CD4-positive, alpha-beta T cell treated with Interleukin-4 for 4 hours (primary cell): ENCODE data around the gene UMPS.
"Not testable (repeated sequence)": the region's sequence is repeated elsewhere in the genome, so short reads cannot be mapped to it uniquely, and the experiment has no call there.

Experiments used
- DNase-seq: peaks from one replicate; pipeline ENCODE4 v3.0.0-alpha.2; 2020

Gene UMPS

DNA sequence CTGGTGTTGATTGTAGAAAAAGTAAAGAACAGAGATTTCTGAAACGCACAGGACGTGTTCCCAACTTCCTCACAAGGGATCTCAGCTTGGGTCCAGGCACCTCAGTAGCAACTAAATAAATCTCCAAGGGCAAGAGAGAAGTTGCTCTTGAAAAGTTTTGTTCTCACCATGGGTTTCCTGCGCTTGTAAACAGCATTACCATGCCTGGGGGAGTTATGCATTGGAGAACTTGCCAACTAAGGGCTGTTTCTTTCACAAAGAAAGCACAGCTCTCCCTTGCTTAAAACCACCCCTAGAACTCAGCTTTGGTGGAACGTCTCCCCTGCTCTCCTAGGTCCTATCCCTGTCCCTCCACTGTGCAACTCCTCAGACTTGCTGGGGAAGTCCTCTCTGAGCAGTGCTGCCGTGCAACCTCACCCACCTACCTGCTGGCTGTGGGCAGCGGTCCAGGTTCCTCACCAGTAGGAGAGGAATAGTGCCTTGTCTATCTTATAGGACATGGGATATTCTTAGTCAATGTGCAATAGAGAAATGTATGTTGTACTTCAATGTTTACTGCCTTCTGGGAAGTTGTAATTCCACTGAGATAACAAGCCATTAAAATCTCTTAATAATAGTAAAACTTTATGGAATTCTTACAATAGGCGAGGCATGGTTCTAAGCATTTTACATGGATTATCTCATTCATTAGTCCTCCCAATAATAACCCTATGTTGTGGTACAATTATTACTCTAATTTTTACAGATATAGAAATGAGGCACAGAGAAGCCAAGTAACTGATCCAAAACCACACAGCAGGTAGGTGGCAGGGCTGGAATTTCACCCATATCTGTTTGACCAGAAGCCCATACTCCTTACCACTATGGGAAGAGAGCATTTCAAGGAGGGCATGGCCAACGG lies 51.5 kb downstream of the UMPS start:
- no peak for DNase-seq

GRCh38 chr3:124782377-124782712 lies 52.1 kb downstream of the UMPS start:
- not testable (repeated sequence) for DNase-seq

DNA sequence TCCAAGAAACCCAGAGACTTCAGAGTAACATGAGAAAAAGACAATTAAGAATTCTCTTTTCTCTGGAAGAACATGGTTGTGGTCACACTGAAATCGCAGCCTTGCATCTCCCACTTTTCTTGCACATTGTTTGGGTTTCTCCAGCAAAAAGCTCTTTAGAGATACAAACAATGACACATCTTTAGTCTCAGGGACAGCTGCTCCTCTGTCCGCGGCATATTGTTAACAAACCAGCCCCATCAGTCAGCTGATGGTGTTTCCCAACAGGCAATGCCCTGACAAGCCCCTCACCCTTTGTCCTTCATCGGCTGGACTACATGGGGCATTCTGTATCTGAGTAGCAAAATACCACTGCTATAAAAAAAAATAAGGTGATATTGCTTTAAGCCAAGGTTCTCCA lies 53.4 kb downstream of the UMPS start:
- no peak for DNase-seq

DNA sequence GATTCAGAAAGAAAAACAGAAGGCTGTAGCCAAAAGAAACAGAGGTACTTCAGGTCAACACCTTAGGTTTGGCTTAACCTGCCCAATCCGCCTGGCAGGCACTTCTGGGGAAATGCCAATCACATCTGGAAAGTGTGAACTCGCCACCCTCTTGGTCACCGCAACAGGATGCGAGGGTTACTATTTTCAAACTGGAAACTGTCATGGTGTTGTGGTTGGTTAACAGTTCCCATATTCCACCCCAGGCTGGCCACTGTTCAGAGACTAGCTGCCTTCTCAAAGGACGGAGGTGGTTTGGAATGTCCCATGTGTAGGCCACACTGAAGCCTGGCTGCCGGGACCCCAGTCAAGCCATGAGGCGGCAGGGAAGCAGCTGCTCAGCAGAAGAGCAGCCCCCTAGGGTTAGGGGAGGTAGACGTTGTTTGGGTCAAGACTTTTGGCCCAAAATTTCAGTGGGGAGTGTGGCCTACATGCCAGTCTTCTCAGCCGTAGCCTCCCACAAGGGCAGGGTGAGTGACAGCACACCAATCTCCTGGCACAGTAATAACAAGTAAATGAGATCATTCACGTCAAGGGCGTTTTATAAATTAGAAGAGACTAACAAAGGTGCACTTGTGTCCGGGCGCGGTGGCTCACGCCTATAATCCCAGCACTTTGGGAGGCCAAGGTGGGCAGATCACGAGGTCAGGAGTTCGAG lies 54.6 kb downstream of the UMPS start:
- DNase-seq = no peak

DNA sequence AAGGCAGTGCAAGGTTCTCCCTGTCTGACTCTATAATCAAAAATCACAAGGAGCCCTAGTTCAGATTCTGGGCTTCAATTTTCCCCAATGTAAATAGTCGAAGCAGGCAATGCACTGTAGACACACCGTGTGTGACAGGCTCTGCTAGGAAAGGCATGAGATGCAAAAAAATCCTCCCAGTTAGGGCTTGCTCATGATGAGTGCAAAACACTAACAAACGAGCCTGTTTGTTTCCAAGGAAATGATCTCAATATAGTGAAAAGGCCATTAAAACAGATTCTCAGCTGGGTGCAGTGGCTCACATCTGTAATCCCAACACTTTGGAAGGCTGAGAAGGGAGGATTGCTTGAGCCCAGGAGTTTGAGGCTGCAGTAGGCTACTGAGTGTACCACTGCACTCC lies 55.7 kb downstream of the UMPS start:
- no peak for DNase-seq

GRCh38 chr3:124786511-124787241 lies 56.4 kb downstream of the UMPS start:
- no peak for DNase-seq

- no peak for DNase-seq
Measured at GRCh38 chr3:124787476-124788195, 57.4 kb downstream of the UMPS start.

- DNase-seq = no peak
Measured at GRCh38 chr3:124788254-124788745, 58.0 kb downstream of the UMPS start.

- DNase-seq = not testable (repeated sequence)
Measured at GRCh38 chr3:124789103-124789502, 58.9 kb downstream of the UMPS start.

DNA sequence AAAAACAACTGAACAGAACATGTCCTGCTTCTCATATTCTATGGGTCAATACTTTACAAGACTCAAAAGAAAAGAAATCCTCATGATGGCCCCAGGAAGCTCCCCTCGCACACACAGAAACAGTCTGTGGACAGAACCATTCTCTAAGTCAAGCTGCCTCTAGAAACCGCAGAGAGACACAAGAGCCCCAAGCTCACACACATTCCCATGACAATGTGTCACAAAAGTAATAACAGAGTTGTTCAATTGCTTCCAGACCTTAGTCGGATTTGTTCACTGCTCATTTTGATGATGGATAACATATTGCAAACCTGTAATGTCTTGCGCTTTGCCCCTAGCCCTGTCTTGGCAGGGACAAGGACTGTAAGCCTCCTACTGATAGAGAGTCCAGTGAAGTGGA lies 60.9 kb downstream of the UMPS start:
- DNase-seq = no peak

DNA sequence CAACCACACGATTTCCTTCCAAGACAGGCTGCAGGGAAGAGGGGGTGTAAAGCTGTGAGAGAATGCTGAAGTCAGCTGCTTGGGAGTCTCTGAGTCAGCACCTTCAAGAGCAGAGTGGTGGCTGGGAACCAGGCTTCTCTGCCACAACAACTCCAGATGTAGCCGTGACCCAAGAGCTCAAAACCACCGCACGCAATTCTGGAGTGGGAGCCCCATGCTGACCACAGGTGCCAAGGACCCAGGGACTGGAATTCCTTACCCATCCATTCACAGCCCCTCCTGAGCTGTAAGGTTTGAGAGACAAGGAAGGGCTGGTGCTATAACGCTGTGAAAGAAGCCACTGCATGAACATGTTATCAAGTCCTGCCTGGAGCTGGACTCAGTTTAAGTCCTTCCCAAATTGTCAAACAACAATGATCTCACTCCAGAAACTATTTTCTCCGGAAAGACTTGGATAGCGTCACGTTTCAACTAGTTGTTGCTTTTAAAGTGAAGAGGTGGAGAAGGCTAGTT lies 61.4 kb downstream of the UMPS start:
- no peak for DNase-seq

GRCh38 chr3:124792341-124793040 lies 62.2 kb downstream of the UMPS start:
- DNase-seq = no peak

- DNase-seq = no peak
Measured at GRCh38 chr3:124793054-124793739, 62.9 kb downstream of the UMPS start.

- no peak for DNase-seq
Measured at GRCh38 chr3:124796477-124796876, 66.2 kb downstream of the UMPS start.

DNA sequence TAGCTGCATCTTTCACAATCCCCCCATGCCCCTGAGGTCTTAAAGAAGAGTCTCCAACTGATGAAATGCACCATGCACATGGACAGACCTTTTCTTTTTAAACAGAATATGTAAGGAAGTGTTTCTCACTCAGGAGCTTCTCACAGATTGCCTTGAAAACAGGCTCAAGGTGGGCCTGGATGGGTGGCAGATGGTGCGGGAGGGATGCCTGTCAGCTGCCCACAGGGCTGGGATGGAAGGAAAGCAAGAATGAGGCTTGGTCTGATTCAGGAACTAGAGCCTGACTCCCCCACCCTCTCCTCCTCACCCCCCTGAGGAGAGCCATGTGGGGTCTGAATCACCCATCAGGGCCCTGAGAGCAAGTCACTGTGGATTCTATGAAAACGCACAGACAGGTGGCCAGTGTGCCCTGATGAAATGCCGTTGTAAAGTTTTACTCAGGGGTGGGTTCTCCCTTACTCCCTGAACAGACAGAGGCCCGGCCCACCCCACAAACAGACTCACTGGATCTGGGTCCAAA lies 67.2 kb downstream of the UMPS start:
- no peak for DNase-seq
